ENCODE results near the gene TNFAIP2. TPM values are rescaled to one million over a fixed set of nuclear protein-coding genes. Genes with fewer than 3 reads are reported as not detected.

TNFAIP2 gene
- total and polyA plus RNA-seq, 2 experiments from 2014 or later: 9.9 to 14.1 TPM

DNA sequence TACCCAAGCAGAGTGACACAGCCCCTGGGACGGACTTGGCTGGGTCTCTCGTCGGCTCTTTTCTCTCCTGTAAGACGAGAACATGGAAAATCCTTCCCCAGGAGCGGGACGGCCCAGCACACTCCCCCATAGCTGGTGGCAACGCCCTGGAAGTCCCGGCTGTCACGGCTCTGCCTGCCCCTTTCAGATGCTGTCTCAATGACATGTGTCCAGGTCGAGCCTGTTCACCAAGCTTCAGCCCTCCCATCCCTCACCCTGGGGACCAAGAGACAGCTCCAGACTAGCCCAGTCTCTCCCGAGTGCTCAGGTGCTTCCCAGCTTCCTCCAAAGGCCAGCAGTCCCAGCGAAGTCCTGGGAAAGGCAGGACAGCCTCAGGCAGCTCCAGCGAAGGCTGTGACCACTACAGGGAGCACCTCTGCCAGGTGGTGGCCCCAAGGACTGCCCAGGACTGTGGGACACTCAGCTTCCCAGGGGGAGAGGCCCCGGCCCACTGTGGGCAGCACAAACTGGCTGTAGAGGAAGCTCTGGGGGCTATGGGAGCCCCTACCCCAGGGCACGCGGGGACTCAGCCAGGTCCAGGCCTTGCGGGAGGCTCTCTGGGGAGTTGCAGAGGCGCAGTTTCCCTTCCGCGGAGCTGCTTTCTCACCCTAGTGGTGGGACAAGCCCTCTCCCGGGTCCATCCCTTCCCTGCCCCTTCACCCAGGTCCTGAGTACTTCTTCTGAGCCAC, 33.6 kb downstream of the TNFAIP2 start:
- peak; percentile 40 for DNase-seq (ENCODE audit: low spot score)
- H3K4me3 Mint-ChIP-seq: no peak overlapping the region
- Histone ChIP-seq H3K79me2 (replicated peaks; ENCODE audit: insufficient read depth) (no peaks in the 10 kb centered on the region), H3K4me1 (ENCODE audit: insufficient read depth) (no peaks in the 10 kb centered on the region), H3K27me3 (ENCODE audit: insufficient read depth) (no peaks in the 10 kb centered on the region), H3K4me2 (no peak overlapping the region), H2AFZ (peak overlapping the region; percentile 88), H3K4me3 (no peak overlapping the region), H3K27ac (ENCODE audit: low read depth) (no peak overlapping the region), H3F3A (replicated peaks; ENCODE audit: low read depth) (no peaks in the 10 kb centered on the region), H4K20me1 (replicated peaks; ENCODE audit: insufficient read depth) (no peaks in the 10 kb centered on the region), H3K9me2 (ENCODE audit: insufficient read depth) (no peaks in the 10 kb centered on the region), H3K36me3 (ENCODE audit: insufficient read depth) (no peaks in the 10 kb centered on the region)
- peaks cover 3% of the 10 kb centered on the region; the same call in 2 of the 3 replicates for H3K4me1 Mint-ChIP-seq
- H3K9me3 Mint-ChIP-seq: peaks cover 8% of the 10 kb centered on the region; the same call in 2 of the 3 replicates
- no peak overlapping the region; the same call in 1 of the 2 replicates for H3K27ac Mint-ChIP-seq
- no peak for TF ChIP-seq NANOG (IDR thresholded peaks at IDR 0.05; ENCODE audit: borderline replicate concordance)
- ATAC-seq: peak; percentile 82
- H3K27me3 Mint-ChIP-seq (ENCODE audit: insufficient read depth, low read depth, poor library complexity): peaks cover 9% of the 10 kb centered on the region
- 0 out of 3 replicates have a peak, but pooled peaks cover 2% of the 10 kb centered on the region for H3K36me3 Mint-ChIP-seq (ENCODE audit: low read depth)

DNA sequence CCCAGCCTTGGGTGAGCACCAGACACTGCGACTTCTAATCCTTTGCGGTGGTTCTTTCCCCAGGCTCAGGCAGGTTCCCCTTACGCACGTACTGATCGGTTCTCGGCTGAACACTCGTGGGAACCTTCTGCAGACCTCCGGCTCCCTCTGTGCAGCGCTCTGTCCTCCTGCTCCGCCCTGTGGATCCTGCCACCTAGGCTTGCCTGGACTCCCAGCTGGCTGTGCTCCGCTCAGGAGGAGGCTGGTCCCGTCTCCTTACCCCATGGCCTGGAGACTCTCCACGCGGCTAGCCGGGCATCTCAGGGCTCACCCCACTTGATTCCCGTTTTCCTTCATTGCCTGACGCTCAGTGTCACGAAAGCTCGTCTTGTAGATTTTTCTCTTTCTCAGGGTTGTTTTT, 34.7 kb downstream of the TNFAIP2 start:
- Mint-ChIP-seq H3K27ac (no peak overlapping the region), H3K36me3 (ENCODE audit: low read depth) (peaks cover 9% of the 10 kb centered on the region), H3K4me1 (peaks cover 3% of the 10 kb centered on the region; the same call in 2 of the 3 replicates), H3K27me3 (ENCODE audit: insufficient read depth, low read depth, poor library complexity) (peaks cover 13% of the 10 kb centered on the region), H3K9me3 (peaks cover 19% of the 10 kb centered on the region), H3K4me3 (no peak overlapping the region)
- no peaks in the 10 kb centered on the region for H3K36me3 ChIP-seq (ENCODE audit: insufficient read depth)
- H3K4me1 ChIP-seq (ENCODE audit: insufficient read depth): no peaks in the 10 kb centered on the region
- no peak for ATAC-seq
- DNase-seq (ENCODE audit: low spot score): no peak
- H3K4me2 ChIP-seq: no peak overlapping the region
- no peaks in the 10 kb centered on the region for H3K27me3 ChIP-seq (ENCODE audit: insufficient read depth)
- H3K9me2 ChIP-seq (ENCODE audit: insufficient read depth): no peaks in the 10 kb centered on the region
- H3K79me2 ChIP-seq (replicated peaks; ENCODE audit: insufficient read depth): no peaks in the 10 kb centered on the region
- no peaks in the 10 kb centered on the region for H3F3A ChIP-seq (replicated peaks; ENCODE audit: low read depth)
- no peak overlapping the region for H3K4me3 ChIP-seq
- no peak overlapping the region for H3K27ac ChIP-seq (ENCODE audit: low read depth)
- no peaks in the 10 kb centered on the region for H4K20me1 ChIP-seq (replicated peaks; ENCODE audit: insufficient read depth)
- no peak overlapping the region; the same call in 1 of the 2 replicates for H2AFZ ChIP-seq
- no peak for TF ChIP-seq JUNB (IDR thresholded peaks at IDR 0.05; ENCODE audit: unreplicated experiment)
- TF ChIP-seq ZNF331 (CRISPR knock-in tag; IDR thresholded peaks at IDR 0.05; ENCODE audit: low read depth): no peak
- TF ChIP-seq CREB1 (CRISPR knock-in tag; IDR thresholded peaks at IDR 0.05; ENCODE audit: low read depth): no peak
- TF ChIP-seq, protein P1, sequence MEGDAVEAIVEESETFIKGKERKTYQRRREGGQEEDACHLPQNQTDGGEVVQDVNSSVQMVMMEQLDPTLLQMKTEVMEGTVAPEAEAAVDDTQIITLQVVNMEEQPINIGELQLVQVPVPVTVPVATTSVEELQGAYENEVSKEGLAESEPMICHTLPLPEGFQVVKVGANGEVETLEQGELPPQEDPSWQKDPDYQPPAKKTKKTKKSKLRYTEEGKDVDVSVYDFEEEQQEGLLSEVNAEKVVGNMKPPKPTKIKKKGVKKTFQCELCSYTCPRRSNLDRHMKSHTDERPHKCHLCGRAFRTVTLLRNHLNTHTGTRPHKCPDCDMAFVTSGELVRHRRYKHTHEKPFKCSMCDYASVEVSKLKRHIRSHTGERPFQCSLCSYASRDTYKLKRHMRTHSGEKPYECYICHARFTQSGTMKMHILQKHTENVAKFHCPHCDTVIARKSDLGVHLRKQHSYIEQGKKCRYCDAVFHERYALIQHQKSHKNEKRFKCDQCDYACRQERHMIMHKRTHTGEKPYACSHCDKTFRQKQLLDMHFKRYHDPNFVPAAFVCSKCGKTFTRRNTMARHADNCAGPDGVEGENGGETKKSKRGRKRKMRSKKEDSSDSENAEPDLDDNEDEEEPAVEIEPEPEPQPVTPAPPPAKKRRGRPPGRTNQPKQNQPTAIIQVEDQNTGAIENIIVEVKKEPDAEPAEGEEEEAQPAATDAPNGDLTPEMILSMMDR (conservative IDR thresholded peaks at IDR 0.05; ENCODE audit: low read depth in 2 of 2): no peak
- no peak for TF ChIP-seq POLR2AphosphoS5 (IDR thresholded peaks at IDR 0.05; ENCODE audit: low read depth)
- TF ChIP-seq, protein P2, sequence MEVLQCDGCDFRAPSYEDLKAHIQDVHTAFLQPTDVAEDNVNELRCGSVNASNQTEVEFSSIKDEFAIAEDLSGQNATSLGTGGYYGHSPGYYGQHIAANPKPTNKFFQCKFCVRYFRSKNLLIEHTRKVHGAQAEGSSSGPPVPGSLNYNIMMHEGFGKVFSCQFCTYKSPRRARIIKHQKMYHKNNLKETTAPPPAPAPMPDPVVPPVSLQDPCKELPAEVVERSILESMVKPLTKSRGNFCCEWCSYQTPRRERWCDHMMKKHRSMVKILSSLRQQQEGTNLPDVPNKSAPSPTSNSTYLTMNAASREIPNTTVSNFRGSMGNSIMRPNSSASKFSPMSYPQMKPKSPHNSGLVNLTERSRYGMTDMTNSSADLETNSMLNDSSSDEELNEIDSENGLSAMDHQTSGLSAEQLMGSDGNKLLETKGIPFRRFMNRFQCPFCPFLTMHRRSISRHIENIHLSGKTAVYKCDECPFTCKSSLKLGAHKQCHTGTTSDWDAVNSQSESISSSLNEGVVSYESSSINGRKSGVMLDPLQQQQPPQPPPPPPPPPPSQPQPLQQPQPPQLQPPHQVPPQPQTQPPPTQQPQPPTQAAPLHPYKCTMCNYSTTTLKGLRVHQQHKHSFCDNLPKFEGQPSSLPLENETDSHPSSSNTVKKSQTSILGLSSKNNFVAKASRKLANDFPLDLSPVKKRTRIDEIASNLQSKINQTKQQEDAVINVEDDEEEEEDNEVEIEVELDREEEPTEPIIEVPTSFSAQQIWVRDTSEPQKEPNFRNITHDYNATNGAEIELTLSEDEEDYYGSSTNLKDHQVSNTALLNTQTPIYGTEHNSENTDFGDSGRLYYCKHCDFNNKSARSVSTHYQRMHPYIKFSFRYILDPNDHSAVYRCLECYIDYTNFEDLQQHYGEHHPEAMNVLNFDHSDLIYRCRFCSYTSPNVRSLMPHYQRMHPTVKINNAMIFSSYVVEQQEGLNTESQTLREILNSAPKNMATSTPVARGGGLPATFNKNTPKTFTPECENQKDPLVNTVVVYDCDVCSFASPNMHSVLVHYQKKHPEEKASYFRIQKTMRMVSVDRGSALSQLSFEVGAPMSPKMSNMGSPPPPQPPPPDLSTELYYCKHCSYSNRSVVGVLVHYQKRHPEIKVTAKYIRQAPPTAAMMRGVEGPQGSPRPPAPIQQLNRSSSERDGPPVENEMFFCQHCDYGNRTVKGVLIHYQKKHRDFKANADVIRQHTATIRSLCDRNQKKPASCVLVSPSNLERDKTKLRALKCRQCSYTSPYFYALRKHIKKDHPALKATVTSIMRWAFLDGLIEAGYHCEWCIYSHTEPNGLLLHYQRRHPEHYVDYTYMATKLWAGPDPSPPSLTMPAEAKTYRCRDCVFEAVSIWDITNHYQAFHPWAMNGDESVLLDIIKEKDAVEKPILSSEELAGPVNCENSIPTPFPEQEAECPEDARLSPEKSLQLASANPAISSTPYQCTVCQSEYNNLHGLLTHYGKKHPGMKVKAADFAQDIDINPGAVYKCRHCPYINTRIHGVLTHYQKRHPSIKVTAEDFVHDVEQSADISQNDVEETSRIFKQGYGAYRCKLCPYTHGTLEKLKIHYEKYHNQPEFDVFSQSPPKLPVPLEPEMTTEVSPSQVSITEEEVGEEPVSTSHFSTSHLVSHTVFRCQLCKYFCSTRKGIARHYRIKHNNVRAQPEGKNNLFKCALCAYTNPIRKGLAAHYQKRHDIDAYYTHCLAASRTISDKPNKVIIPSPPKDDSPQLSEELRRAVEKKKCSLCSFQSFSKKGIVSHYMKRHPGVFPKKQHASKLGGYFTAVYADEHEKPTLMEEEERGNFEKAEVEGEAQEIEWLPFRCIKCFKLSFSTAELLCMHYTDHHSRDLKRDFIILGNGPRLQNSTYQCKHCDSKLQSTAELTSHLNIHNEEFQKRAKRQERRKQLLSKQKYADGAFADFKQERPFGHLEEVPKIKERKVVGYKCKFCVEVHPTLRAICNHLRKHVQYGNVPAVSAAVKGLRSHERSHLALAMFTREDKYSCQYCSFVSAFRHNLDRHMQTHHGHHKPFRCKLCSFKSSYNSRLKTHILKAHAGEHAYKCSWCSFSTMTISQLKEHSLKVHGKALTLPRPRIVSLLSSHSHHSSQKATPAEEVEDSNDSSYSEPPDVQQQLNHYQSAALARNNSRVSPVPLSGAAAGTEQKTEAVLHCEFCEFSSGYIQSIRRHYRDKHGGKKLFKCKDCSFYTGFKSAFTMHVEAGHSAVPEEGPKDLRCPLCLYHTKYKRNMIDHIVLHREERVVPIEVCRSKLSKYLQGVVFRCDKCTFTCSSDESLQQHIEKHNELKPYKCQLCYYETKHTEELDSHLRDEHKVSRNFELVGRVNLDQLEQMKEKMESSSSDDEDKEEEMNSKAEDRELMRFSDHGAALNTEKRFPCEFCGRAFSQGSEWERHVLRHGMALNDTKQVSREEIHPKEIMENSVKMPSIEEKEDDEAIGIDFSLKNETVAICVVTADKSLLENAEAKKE (CRISPR knock-in tag; IDR thresholded peaks at IDR 0.05): no peak
- TF ChIP-seq, protein P3, sequence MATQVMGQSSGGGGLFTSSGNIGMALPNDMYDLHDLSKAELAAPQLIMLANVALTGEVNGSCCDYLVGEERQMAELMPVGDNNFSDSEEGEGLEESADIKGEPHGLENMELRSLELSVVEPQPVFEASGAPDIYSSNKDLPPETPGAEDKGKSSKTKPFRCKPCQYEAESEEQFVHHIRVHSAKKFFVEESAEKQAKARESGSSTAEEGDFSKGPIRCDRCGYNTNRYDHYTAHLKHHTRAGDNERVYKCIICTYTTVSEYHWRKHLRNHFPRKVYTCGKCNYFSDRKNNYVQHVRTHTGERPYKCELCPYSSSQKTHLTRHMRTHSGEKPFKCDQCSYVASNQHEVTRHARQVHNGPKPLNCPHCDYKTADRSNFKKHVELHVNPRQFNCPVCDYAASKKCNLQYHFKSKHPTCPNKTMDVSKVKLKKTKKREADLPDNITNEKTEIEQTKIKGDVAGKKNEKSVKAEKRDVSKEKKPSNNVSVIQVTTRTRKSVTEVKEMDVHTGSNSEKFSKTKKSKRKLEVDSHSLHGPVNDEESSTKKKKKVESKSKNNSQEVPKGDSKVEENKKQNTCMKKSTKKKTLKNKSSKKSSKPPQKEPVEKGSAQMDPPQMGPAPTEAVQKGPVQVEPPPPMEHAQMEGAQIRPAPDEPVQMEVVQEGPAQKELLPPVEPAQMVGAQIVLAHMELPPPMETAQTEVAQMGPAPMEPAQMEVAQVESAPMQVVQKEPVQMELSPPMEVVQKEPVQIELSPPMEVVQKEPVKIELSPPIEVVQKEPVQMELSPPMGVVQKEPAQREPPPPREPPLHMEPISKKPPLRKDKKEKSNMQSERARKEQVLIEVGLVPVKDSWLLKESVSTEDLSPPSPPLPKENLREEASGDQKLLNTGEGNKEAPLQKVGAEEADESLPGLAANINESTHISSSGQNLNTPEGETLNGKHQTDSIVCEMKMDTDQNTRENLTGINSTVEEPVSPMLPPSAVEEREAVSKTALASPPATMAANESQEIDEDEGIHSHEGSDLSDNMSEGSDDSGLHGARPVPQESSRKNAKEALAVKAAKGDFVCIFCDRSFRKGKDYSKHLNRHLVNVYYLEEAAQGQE (IDR thresholded peaks at IDR 0.05; ENCODE audit: unreplicated experiment): no peak

Measured in GM23338 (cell line).